ENCODE data around the gene TWF1.
A peak's percentile ranks its signal among the peaks of the same experiment; 100 is the strongest.

The TWF1 gene

DNA sequence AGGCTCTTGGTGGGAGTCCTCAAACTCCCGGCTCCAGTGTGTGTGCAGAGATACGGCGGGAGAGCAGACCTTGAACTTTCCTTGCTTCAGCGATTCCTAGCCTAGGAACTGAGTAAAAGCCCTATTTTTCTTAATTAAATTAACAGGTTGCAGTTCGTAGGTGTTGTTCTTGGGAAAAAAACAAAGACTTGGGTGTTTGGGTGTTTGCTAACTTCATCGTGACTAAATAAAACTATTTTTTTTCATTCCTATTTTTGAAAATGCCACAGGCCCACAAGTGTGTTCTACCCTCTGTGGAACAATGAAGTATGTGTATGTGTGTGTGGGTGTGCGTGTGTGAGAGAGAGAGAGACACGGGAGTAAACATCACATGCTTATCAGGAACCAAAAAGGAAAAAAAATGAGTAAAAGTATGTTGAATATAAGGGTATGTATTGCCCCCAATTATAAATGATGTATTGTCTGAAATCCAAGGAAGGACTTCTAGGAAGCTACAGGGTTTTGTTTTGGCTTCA lies 30.4 kb upstream of the TWF1 start:
- TF ChIP-seq, protein P1, sequence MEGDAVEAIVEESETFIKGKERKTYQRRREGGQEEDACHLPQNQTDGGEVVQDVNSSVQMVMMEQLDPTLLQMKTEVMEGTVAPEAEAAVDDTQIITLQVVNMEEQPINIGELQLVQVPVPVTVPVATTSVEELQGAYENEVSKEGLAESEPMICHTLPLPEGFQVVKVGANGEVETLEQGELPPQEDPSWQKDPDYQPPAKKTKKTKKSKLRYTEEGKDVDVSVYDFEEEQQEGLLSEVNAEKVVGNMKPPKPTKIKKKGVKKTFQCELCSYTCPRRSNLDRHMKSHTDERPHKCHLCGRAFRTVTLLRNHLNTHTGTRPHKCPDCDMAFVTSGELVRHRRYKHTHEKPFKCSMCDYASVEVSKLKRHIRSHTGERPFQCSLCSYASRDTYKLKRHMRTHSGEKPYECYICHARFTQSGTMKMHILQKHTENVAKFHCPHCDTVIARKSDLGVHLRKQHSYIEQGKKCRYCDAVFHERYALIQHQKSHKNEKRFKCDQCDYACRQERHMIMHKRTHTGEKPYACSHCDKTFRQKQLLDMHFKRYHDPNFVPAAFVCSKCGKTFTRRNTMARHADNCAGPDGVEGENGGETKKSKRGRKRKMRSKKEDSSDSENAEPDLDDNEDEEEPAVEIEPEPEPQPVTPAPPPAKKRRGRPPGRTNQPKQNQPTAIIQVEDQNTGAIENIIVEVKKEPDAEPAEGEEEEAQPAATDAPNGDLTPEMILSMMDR (conservative IDR thresholded peaks at IDR 0.05), result no peak
- H3K27ac ChIP-seq, result peak overlapping the region; percentile 86

DNA sequence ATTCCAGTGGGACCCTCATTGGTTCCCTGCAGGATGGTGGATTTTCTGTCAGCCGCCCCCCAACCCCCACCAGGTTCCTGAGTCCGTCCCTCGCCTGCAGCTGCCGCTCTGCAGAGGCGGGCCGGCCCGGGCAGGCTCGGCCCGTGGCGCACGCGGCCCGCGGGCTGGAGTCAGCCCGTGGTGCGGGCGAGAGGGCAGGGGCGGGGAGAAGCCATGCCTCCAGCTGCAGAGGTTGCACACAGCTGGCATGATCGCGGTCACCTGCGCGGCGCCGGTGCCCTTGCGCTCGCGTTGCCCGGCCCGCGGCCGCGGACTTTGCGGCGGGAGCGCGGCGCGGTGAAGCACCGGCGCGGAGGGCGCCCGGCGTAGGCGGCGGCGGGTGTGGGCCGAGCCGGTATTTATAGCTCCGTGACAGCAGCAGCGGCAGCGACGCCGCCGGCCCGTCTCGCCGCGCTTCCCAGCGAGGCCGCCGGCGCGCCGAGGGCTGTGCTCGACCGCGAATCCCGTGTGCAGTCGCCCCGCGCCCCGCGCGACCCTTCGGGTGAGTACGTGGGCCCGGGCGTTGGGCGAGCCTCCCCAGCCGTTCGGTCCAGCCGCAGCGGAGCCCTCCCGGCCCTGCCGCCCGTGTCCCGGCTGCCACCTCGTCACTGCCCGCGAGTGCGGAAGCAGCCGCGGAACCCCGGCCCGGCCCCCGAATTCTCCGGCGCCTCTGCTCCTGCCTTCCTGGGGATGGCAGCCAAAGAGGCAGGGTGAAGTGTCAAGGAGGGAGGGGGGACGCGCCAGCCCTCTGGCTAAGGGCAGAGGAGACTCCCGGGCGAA lies 29.7 kb upstream of the TWF1 start, which contains the start of gene TMEM117:
TSS of gene TMEM117 (plus strand) at position 426 of the 819 bp plus-strand sequence.
- peak within 1 kb of the TSS; percentile 86 for H3K27ac ChIP-seq
- TF ChIP-seq, protein P1 (conservative IDR thresholded peaks at IDR 0.05), result 0 out of 2 replicates have a peak, but pooled peaks have one; percentile 8

DNA sequence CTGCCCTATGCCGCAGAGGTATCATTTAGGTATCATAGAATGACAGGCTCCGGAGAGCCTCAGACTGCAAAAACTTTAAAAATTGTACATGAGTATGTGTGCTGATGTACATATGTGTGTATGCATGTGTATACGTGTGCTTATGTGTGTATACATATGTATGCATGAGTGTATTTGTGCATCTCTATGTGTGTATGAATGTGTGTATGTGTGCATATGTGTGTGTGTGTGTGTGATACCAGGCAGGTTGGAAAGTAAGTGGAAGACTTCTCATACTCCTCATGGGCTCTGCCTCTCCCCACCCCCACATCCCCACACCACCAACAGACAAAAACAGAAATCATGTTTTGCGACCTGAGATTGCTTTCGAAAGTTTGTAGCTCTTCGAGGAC lies 29.1 kb upstream of the TWF1 start:
- TF ChIP-seq, protein P1 (conservative IDR thresholded peaks at IDR 0.05), result no peak
- H3K27ac ChIP-seq, result peak overlapping the region; percentile 86

DNA sequence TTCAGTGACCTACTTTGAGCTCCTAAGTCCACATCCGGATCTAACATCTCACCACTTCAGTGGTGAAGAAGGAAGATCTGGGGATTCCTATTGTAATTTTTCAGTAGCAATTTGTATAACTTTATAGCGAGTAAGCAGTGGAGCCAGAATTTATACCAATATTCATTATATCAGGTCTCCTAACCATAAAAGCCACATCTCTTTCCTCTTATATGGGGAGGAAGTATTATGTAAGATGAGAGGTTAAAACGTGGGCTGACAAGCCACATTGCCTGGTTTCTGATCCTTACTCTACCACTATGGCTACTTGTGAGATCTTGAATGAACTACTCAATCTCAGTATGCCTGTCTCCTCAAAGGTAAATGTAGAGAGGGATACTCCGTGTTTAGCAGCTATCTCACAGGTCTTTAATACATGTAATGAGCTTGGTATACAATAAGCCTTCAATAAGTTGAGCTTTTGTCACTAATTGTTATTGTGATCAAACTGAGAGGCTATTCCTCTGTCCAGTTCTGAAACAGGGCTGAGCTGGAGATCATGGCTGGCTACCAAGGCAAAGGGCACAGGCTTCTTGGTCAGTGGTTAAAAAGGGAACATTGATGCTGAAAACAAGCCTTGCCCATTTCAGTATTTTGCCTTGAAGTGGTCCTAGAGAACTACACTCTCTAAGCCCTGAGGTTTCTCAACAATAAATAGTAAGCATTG lies 26.5 kb upstream of the TWF1 start:
- no peak overlapping the region for H3K27ac ChIP-seq
- TF ChIP-seq, protein P1 (conservative IDR thresholded peaks at IDR 0.05), result no peak

DNA sequence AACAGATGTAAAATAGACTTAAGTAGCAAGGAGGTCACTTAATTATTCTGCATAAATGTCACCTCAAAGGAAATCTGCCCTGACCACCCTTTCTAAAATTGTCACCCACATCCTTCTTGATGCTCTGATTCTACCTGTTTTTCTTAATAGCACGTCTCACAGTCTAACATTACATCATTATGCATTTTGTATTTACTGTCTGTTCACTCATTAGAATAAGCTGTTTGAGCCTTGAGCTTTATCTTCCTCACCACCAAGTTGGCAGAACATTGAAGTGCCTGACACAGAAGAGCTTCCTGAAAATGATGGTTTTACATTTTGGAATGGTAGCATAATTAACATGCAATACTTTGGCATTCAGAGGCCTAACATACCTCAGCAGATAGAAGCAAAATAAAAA lies 21.0 kb upstream of the TWF1 start:
- TF ChIP-seq, protein P1 (conservative IDR thresholded peaks at IDR 0.05), result no peak
- no peak overlapping the region for H3K27ac ChIP-seq

DNA sequence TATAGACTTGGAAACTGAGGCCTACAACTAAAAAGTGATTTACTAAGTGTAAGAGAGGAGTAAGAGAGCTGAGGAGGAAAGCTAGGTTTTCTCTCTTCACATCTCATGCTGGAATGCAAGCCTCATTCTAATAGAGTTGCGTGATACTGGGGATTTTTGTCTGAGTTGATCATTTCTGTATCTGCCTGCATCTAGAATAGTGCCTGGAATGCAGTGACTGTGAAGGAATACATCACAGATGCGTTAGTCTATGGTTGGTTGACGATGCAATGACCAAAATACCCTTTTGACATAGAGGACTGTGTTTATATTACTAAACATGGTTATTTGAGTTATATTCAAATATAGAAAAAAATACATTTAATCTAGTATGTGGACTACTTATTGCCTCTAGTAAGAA lies 20.6 kb upstream of the TWF1 start:
- no peak overlapping the region for H3K27ac ChIP-seq
- TF ChIP-seq, protein P1 (conservative IDR thresholded peaks at IDR 0.05), result no peak

DNA sequence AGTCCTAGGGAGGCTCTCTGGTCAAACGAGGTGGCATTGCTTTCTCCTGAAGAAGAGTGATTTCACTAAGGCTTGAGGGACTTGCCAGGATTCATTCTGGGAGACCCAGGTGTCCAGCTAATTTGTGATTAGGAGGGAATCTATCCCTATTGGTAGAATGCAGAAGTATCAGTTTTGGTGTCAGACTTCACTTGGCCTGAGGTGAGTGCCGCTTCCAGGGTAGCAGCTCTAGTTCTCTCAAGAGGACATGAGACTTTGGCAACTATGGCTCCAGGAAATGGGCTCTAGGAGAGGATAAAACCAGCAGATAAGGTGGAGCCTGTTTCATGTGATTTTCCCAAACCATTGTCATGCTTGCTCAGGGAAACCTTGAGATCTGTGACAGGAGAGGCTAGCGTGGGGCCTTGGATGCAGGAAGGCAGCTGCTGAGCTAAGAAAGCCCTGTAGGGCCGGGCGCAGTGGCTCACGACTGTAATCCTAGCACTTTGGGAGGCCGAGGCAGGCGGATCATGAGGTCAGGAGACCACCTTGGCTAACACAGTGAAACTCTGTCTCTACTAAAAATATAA lies 18.2 kb upstream of the TWF1 start:
- TF ChIP-seq, protein P1 (conservative IDR thresholded peaks at IDR 0.05), result no peak
- H3K27ac ChIP-seq, result no peak overlapping the region

Data from VCaP (cell line).